Measurements from ENCODE around the gene ARHGAP24.

- TF ChIP-seq JUN (IDR thresholded peaks at IDR 0.05; ENCODE audit: borderline replicate concordance, insufficient read depth, insufficient read length, low read depth): no peak
- no peak for TF ChIP-seq CTCF (IDR thresholded peaks at IDR 0.05; ENCODE audit: extremely low read depth in 1 of 2, insufficient read depth in 1 of 2, low read depth in 1 of 2, low read length in 2 of 2)
- no peak for TF ChIP-seq MAX (IDR thresholded peaks at IDR 0.05; ENCODE audit: insufficient read depth, insufficient read length)
- TF ChIP-seq EZH2 (IDR thresholded peaks at IDR 0.05; ENCODE audit: borderline replicate concordance, low read depth, low read length, severe bottlenecking): no peak
These were observed 81.3 kb downstream of the ARHGAP24 start for GRCh38 chr4:85556283-85556682.

Measured in endothelial cell of umbilical vein (primary cell).